Measurements from ENCODE around the gene PGLYRP1.

The PGLYRP1 gene

GRCh38 chr19:45999653-46000121 lies 23.2 kb downstream of the PGLYRP1 start:
- no peak for DNase-seq

DNA sequence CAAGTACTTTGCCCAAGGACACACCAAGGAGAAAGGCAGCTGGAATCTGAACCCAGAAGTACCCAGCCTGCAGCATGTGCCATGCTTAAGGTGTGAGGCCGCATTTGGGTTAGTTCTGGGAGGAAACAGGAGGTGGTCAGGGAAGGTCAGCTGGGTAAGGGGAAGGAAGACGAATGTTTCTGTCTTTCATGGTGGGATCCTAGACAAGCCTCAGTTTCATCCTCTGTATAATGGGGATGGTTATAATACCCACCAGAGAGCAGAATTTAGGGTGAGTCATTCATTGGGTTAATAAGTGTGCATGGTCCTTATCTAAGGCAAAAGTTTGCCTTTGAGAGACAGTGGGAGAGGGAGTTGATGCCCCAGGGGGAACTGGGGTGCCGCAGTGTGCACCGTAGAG lies 24.0 kb downstream of the PGLYRP1 start:
- no peak for DNase-seq

GRCh38 chr19:45996933-45997332 lies 25.9 kb downstream of the PGLYRP1 start:
- no peak for DNase-seq

DNA sequence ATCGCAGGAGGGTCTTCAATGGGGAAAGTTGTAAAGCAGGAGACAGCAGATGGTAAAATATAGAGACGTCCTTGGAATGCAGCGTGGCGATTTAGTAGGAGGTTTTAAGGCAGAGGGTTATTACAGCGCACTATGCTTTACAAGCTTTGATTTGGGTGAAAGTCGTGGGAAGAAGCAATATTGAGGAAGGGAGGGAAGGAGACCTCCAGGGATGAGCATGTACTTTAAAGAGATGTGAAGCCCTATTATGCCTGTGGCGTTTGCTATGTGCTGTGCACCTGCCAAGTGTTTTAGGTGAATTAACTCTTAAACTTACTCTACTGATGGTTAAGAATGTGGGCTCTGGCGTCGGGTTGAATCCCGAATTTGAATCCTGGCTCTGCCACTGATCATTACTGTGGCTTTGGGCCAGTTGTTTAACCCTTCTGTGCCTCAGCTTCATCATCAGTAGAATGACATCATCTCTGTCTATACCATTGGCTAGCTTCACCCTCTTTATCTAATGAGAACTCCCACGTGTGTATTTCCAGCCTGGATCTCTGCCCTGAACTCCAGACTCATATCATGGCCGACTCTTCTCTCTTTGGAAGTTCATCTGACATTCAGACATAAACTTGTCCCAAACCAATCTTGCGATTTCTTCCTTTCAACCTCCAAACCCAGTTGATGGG lies 27.0 kb downstream of the PGLYRP1 start:
- DNase-seq: no peak

GRCh38 chr19:45994998-45995714 lies 27.7 kb downstream of the PGLYRP1 start, which contains the start of gene CCDC61:
CCDC61 (plus strand) TSS chr19:45995467; CDS start chr19:46003019, 7,552 bp downstream.
- DNase-seq: peak; percentile 99

GRCh38 chr19:45994456-45994997 lies 28.3 kb downstream of the PGLYRP1 start:
- DNase-seq: no peak

GRCh38 chr19:45990113-45990728 lies 32.6 kb downstream of the PGLYRP1 start:
- DNase-seq: no peak

- no peak for DNase-seq
Observed at GRCh38 chr19:45985321-45985720, 37.5 kb downstream of the PGLYRP1 start.

DNA sequence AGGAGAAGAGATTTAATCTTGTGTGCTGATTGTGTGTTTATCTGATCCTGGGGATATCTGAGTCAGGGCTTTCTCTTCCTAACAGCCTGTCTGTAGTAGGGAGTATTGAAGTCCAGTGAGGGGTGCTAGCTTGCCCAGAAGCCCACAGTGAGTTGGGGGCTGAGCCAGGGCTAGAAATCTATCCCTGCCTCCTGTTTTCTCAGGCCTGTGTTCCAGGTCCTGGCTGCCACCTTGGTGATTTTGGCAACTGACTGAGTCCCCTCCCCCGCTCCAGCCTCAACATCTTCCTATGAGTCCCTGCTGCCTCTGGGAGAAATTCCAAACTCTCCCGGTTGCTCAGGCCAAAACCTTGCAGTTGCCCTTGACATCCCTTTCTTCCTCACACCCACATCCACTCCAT lies 41.5 kb downstream of the PGLYRP1 start:
- DNase-seq: no peak

- no peak for DNase-seq
Observed at GRCh38 chr19:45978156-45978555, 44.7 kb downstream of the PGLYRP1 start.

DNA sequence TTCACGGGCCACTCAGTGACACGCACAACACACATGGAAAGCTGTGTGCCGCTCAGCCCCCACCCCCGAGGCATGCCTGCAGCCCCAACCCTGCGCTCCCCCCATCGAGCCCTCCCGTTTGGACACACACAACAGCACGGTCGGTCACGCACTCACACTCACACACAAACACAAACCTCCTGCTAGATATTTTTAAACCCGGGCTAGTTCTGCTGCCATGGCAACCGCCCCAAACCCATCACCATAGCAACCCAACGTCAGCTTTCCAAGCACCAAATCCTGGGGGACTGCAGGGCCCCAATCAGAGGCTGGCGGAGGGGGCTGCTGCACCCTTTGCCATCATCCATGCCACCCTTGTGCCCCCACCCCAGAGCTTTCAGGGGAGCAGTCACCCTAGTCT lies 46.7 kb downstream of the PGLYRP1 start:
- no peak for DNase-seq

DNA sequence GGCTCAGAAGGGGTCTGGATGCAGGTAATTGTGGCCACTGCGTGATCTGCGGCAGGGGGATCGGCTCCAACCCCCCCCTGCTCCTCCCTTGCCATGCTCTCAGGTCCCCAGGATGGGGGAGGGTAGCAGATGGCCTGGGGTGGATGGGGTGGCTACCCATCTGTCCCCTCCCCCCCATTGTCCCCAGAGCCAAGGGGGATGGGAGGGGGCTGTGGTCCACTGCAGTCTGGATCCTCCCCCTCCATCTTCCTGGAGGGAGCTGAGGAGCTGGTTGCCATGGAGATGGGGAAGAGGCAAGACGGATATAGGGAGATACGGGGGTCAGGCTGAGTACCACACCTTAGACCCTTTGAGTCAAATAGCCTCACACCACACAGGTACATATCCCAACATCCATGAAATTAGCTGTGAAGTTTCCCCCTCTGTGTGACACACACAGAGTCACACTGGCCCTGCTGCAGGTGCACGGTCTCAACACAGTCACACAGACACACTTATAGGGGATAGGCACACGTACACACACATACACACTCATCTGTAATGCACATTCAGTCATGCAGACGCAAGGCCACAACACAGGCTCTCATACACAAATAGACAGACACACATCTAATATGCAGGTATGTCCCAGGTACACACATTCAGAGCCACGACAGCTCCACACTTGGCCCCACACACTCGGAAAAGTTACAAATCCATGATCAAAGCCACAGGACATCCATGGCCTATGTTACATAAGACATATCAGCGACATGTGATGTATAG lies 47.4 kb downstream of the PGLYRP1 start:
- DNase-seq: no peak

DNA sequence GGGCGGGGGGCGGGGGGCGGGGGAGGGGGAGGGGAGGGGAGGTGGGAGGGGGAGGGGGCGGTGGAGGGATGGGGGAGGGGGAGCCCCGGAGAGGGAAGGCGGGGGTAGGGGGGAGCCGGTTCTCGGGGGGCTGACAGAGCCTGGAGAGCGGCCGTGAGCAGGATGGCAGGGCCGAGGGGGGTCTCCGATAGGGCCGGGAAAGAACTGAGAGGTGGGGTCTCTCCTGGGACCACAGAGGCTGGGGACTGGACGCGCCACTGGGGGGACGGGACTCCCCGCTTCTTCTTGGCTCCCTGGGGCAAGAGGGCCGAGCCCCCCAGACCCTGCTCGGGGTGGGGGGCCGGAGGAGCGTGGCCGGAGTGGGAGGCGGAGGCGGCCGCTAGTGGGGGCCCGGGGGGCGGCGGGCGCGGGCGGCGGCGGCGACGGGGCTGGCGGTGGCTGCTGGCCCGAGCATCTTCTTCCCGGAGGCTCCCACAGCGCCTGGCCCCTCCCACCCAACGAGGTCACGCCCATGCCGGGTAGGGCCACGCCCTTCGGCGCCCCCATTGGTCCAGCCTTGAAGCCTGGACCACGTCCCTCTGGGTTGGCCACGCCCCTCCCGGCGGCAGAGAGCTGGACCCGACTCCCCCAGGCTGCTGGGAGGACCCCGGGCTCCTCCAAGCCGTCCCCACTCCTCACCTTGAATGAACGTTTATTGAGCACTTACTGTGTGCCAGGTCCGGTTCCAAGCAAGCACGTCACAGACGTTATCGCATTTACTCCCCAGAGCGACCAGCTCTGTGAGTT lies 49.1 kb downstream of the PGLYRP1 start, which contains the start of gene NOVA2:
Gene NOVA2, minus strand, starts transcription at position 313 of the 786 bp plus-strand sequence. CDS start 514 bp downstream, outside the sequence.
- peak; percentile 56 for DNase-seq

DNA sequence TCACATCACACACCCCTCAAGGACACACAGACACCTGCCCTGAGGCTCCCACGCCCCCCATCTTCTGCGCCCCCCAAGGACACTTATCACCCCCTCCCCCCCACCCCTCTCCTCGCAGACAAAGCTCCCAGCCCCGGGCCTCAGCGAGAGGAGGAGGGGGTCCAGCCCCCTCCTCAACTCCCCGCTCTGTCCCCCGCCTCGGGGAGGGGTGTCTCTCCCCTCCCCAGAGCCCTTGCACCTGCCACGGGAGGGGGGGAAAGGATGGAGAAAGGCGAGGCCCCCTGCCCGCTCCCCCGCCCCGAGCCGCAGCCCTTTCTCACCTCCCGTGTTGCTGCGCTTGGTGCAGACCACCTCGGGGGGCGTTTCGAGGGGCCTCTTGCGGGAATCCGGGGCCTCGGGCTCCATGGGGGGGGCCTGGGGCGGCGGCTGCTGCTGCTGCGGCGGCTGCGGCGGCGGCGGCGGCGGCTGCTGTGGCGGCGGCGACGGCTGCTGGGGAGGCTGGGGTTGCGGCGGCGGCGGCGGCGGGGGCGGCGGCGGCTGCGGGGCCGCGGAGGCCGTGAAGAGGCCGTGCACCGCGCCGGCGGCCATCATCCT lies 49.8 kb downstream of the PGLYRP1 start:
- DNase-seq: no peak

- DNase-seq: no peak
Observed at GRCh38 chr19:45972081-45972946, 50.5 kb downstream of the PGLYRP1 start.

DNA sequence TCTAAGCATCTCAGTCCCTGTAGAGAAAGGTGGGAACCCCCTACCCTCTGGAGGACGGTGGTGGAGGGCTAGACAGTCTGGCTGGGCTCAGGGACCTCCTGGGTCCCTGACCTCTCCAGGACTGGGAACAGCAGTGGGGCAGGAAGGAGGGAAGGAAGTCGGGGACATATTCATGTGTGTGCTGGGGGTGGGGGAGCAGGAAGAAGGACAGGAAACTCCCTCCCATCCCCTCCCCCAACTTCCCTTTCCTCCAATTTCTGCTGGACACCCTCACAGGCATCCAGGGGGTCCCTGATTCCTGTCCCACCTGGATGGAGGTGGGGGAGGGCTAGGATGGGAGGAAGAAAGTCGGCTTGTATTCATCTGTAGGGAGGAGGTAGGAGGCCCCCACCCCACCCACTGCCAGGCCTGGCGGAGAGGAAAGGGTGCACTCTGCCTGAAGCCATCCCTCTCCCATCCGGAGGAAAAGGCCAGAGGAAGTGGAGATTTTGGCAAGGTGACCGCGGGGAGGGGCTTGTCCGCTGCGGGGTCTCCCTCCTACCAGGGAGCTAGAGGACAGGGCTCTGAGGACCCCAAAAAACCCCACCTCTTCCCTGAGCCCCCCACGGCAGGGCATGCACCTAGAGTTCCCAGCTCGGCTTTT lies 51.5 kb downstream of the PGLYRP1 start:
- DNase-seq: no peak

GRCh38 chr19:45969676-45970075 lies 53.2 kb downstream of the PGLYRP1 start:
- DNase-seq: no peak
